Measurements from ENCODE around the gene GNB1L. TPM values are rescaled to one million over a fixed set of nuclear protein-coding genes. Genes with fewer than 3 reads are reported as not detected.

Gene GNB1L, protein sequence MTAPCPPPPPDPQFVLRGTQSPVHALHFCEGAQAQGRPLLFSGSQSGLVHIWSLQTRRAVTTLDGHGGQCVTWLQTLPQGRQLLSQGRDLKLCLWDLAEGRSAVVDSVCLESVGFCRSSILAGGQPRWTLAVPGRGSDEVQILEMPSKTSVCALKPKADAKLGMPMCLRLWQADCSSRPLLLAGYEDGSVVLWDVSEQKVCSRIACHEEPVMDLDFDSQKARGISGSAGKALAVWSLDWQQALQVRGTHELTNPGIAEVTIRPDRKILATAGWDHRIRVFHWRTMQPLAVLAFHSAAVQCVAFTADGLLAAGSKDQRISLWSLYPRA
- 4.0 and 5.2 TPM in 2 replicates for total RNA-seq (ENCODE audit: low replicate concordance)

GRCh38 chr22:19854778-19855503 lies at the start of gene GNB1L, which contains the start of gene RTL10:
GNB1L (minus strand) TSS chr22:19854874; CDS start chr22:19821355, 33,519 bp downstream.
RTL10 (minus strand) TSS chr22:19854874; CDS start chr22:19852261, 2,613 bp downstream.
- peak; percentile 8 for TF ChIP-seq CTCF (IDR thresholded peaks at IDR 0.05; ENCODE audit: insufficient read depth, low read length)
- DNase-seq (ENCODE audit: low read depth) = peak; percentile 95
- peak within 1 kb of the TSS; percentile 91 for H3K4me3 ChIP-seq (ENCODE audit: low read depth, low read length)

GRCh38 chr22:19904174-19904856 lies 49.6 kb upstream of the GNB1L start:
- H3K4me3 ChIP-seq (ENCODE audit: low read depth, low read length) = no peak overlapping the region
- no peak for DNase-seq (ENCODE audit: low read depth)
- TF ChIP-seq CTCF (IDR thresholded peaks at IDR 0.05; ENCODE audit: insufficient read depth, low read length) = no peak

DNA sequence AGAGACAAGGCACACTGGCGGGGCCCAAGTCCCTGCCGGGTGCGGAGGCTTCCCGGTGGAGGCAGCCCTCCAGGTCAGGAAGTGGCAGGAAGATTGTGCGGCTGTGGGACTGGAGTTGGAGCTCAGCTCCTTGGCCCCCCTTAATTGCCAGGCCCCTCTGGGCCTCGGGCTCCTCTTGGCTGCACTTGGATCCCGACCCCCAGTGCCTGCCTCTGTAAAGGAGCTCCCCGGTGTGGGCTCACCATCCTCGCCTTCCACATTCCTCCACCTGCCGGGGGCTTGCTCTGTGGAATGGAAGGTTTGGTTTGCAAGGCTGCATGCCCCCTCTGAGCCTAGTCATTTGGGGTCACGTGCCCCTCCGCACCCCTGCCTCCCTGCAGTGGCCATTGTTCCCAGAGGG lies 48.8 kb upstream of the GNB1L start:
- no peak for DNase-seq (ENCODE audit: low read depth)
- TF ChIP-seq CTCF (IDR thresholded peaks at IDR 0.05; ENCODE audit: insufficient read depth, low read length) = no peak
- H3K4me3 ChIP-seq (ENCODE audit: low read depth, low read length) = no peak overlapping the region

- no peak for DNase-seq (ENCODE audit: low read depth)
- TF ChIP-seq CTCF (IDR thresholded peaks at IDR 0.05; ENCODE audit: insufficient read depth, low read length) = no peak
- H3K4me3 ChIP-seq (ENCODE audit: low read depth, low read length) = no peak overlapping the region
Observed at GRCh38 chr22:19903031-19903430, 48.4 kb upstream of the GNB1L start.

DNA sequence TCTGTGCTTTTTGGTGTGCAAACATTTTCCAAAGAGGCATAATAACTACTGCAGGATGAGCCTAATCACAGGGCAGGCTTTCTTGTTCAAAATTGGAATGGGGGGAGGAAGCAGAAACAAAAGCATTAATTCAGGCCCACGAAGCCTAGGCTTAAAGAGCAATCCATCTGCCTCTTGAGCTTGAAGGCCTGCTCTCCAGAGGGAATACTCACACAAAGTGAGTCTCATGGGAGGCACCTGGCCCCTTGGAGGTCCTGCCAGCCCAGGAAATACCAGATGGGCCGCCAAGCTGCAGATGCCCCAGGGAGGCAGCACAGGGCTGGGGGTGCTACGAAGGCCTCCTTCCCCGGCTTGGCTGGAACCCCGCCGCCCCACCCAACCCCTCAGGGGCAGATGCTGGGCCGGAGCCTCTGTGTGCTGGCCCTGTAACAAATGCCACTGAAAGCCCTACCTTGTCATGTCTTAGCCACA lies 47.6 kb upstream of the GNB1L start:
- DNase-seq (ENCODE audit: low read depth) = no peak
- TF ChIP-seq CTCF (IDR thresholded peaks at IDR 0.05; ENCODE audit: insufficient read depth, low read length) = no peak
- H3K4me3 ChIP-seq (ENCODE audit: low read depth, low read length) = no peak overlapping the region

GRCh38 chr22:19901577-19902244 lies 47.0 kb upstream of the GNB1L start:
- DNase-seq (ENCODE audit: low read depth) = no peak
- no peak for TF ChIP-seq CTCF (IDR thresholded peaks at IDR 0.05; ENCODE audit: insufficient read depth, low read length)
- no peak overlapping the region for H3K4me3 ChIP-seq (ENCODE audit: low read depth, low read length)
